ENCODE results near the gene TDRD6.

The TDRD6 gene

DNA sequence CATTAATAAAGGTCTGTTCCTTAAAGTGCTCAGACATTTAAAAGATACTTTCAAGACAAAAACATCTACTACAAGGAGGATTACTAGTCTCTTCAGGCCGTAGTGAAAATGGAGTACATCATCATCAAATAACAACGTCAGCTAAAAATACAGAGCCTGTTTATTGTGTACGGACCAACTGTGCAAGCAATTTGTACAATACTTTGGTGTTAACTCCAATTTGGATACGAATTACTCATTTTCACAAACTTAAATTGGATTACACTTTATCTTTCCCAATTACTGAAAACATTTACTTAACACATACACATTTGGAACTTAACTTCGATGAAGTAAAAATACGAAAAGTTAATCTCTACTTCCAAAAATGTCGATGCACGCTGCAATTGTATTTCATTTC is 35.9 kb upstream of the TDRD6 start:
- CTCF ChIA-PET, result no interaction called here
- TF ChIP-seq, protein P1, sequence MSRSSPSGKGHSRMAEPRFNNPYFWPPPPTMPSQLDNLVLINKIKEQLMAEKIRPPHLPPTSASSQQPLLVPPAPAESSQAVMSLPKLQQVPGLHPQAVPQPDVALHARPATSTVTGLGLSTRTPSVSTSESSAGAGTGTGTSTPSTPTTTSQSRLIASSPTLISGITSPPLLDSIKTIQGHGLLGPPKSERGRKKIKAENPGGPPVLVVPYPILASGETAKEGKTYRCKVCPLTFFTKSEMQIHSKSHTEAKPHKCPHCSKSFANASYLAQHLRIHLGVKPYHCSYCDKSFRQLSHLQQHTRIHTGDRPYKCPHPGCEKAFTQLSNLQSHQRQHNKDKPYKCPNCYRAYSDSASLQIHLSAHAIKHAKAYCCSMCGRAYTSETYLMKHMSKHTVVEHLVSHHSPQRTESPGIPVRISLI (tag by site-specific recombination; IDR thresholded peaks at IDR 0.05), result no peak
- TF ChIP-seq, protein P2, sequence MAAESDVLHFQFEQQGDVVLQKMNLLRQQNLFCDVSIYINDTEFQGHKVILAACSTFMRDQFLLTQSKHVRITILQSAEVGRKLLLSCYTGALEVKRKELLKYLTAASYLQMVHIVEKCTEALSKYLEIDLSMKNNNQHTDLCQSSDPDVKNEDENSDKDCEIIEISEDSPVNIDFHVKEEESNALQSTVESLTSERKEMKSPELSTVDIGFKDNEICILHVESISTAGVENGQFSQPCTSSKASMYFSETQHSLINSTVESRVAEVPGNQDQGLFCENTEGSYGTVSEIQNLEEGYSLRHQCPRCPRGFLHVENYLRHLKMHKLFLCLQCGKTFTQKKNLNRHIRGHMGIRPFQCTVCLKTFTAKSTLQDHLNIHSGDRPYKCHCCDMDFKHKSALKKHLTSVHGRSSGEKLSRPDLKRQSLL (tag by site-specific recombination; IDR thresholded peaks at IDR 0.05), result no peak
- TF ChIP-seq SCRT1 (tag by site-specific recombination; IDR thresholded peaks at IDR 0.05; ENCODE audit: borderline replicate concordance) (no peak), ZNF837 (tag by site-specific recombination; IDR thresholded peaks at IDR 0.05) (no peak), ZFHX2 (tag by site-specific recombination; conservative IDR thresholded peaks at IDR 0.05) (no peak), ZNF600 (tag by site-specific recombination; IDR thresholded peaks at IDR 0.05) (no peak), HOXC10 (CRISPR knock-in tag; IDR thresholded peaks at IDR 0.05) (no peak), ZNF658 (tag by site-specific recombination; IDR thresholded peaks at IDR 0.05) (no peak), KLF10 (tag by site-specific recombination; IDR thresholded peaks at IDR 0.05) (no peak), ZNF324 (tag by site-specific recombination; IDR thresholded peaks at IDR 0.05) (no peak), ZNF155 (tag by site-specific recombination; IDR thresholded peaks at IDR 0.05) (no peak), SP3 (tag by site-specific recombination; IDR thresholded peaks at IDR 0.05) (no peak), ZNF549 (tag by site-specific recombination; IDR thresholded peaks at IDR 0.05) (no peak), ZNF501 (tag by site-specific recombination; IDR thresholded peaks at IDR 0.05) (no peak), ZEB2 (tag by site-specific recombination; IDR thresholded peaks at IDR 0.05) (no peak), ZNF37A (tag by site-specific recombination; IDR thresholded peaks at IDR 0.05) (no peak), SP7 (tag by site-specific recombination; IDR thresholded peaks at IDR 0.05) (no peak), ZNF221 (tag by site-specific recombination; IDR thresholded peaks at IDR 0.05; ENCODE audit: borderline replicate concordance) (no peak)

DNA sequence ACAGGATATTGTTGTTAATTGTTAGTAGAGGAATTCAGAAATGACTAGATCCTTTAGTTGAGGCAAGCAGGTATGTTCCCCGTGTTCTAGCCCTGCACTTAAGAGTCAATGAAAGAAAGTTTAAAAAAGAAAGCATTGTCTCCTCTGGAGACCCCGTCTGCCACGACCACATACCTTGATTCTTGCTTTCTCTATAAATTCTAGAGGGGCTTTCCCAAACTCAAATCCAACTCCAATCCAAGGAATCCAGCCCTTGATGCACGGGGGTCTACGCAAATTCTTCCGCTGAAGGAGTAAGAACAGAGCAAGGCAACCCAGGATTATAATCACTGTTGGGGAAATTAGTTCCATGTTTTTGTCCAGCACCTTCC is 35.5 kb upstream of the TDRD6 start:
- ChIA-PET POLR2A (interaction anchor here (0.8 to 1.2 kb wide), 3 partner anchors 9 to 562 kb away, joined by 3 read pairs; partner anchors contain the start of gene ENPP5), CTCF (interaction anchor here (0.6 to 0.8 kb wide), 3 partner anchors 13 to 236 kb away, joined by 3 read pairs; no protein-coding TSS in a partner anchor)
- peaks cover 17% of the 10 kb centered on the region; the same call in 1 of the 2 replicates for H3K4me1 ChIP-seq (ENCODE audit: control insufficient read depth, insufficient read depth, low read length)
- peaks cover 2 to 12% of the 10 kb centered on the region in 2 experiments; a peak in 2 of 3 replicates for H3K36me3 ChIP-seq (ENCODE audit: control insufficient read depth in 2 of 2, insufficient read depth in 1 of 2, low read length in 2 of 2)
- H3K27ac ChIP-seq (ENCODE audit: extremely low read depth, low read depth, low read length), result peak overlapping the region; percentile 48; the same call in 1 of the 2 replicates
- no peaks in the 10 kb centered on the region for H3K9me3 ChIP-seq (ENCODE audit: control insufficient read depth, insufficient read depth, low read depth, low read length)
- peak overlapping the region; percentile 78 for H3K4me3 ChIP-seq (ENCODE audit: low read depth, low read length)
- TF ChIP-seq ZEB2 (tag by site-specific recombination; IDR thresholded peaks at IDR 0.05), result no peak
- no peak for TF ChIP-seq ZNF157 (tag by site-specific recombination; IDR thresholded peaks at IDR 0.05)
- 0 out of 2 replicates have a peak, but pooled peaks have one; percentile 12 for TF ChIP-seq MZF1 (tag by site-specific recombination; IDR thresholded peaks at IDR 0.05; ENCODE audit: borderline replicate concordance)
- no peak for TF ChIP-seq ZNF292 (tag by site-specific recombination; IDR thresholded peaks at IDR 0.05; ENCODE audit: borderline replicate concordance, low read depth)
- TF ChIP-seq TCF7L2 (IDR thresholded peaks at IDR 0.05; ENCODE audit: borderline replicate concordance, low read depth, low read length), result 0 out of 2 replicates have a peak, but pooled peaks have one; percentile 44
- peak; percentile 64 for TF ChIP-seq PRDM1 (tag by site-specific recombination; IDR thresholded peaks at IDR 0.05)
- no peak for TF ChIP-seq ZNF248 (tag by site-specific recombination; IDR thresholded peaks at IDR 0.05)
- TF ChIP-seq, protein P3, sequence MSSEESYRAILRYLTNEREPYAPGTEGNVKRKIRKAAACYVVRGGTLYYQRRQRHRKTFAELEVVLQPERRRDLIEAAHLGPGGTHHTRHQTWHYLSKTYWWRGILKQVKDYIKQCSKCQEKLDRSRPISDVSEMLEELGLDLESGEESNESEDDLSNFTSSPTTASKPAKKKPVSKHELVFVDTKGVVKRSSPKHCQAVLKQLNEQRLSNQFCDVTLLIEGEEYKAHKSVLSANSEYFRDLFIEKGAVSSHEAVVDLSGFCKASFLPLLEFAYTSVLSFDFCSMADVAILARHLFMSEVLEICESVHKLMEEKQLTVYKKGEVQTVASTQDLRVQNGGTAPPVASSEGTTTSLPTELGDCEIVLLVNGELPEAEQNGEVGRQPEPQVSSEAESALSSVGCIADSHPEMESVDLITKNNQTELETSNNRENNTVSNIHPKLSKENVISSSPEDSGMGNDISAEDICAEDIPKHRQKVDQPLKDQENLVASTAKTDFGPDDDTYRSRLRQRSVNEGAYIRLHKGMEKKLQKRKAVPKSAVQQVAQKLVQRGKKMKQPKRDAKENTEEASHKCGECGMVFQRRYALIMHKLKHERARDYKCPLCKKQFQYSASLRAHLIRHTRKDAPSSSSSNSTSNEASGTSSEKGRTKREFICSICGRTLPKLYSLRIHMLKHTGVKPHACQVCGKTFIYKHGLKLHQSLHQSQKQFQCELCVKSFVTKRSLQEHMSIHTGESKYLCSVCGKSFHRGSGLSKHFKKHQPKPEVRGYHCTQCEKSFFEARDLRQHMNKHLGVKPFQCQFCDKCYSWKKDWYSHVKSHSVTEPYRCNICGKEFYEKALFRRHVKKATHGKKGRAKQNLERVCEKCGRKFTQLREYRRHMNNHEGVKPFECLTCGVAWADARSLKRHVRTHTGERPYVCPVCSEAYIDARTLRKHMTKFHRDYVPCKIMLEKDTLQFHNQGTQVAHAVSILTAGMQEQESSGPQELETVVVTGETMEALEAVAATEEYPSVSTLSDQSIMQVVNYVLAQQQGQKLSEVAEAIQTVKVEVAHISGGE (tag by site-specific recombination; conservative IDR thresholded peaks at IDR 0.05; ENCODE audit: low read depth), result 0 out of 2 replicates have a peak, but pooled peaks have one; percentile 18

More for the DNA sequence above, 35.9 kb upstream of the TDRD6 start:
- H3K36me3 ChIP-seq (ENCODE audit: control insufficient read depth in 2 of 2, insufficient read depth in 1 of 2, low read length in 2 of 2), result peaks cover 1 to 9% of the 10 kb centered on the region in 2 experiments; a peak in 2 of 3 replicates
- H3K27ac ChIP-seq (ENCODE audit: extremely low read depth, low read depth, low read length), result peak overlapping the region; percentile 48; the same call in 1 of the 2 replicates
- peaks cover 17% of the 10 kb centered on the region; the same call in 1 of the 2 replicates for H3K4me1 ChIP-seq (ENCODE audit: control insufficient read depth, insufficient read depth, low read length)
- no peaks in the 10 kb centered on the region for H3K9me3 ChIP-seq (ENCODE audit: control insufficient read depth, insufficient read depth, low read depth, low read length)
- H3K4me3 ChIP-seq (ENCODE audit: low read depth, low read length), result peak overlapping the region; percentile 78
- POLR2A ChIA-PET, result interaction anchor here (1.1 kb wide), 1 partner anchor 561 kb away, joined by 3 read pairs; no protein-coding TSS in a partner anchor

Measured in HEK293 (cell line).